Measurements from ENCODE around the gene MGME1. TPM values are rescaled to one million over a fixed set of nuclear protein-coding genes. Genes with fewer than 3 reads are reported as not detected.

Gene MGME1
- total and polyA plus RNA-seq, 5 donors from 2014 or later = 10.6 to 19.2 (median 15.2) TPM

- H3K9me3 ChIP-seq (ENCODE audit: control insufficient read depth in 2 of 2, low read length in 2 of 2) = no peaks in the 10 kb centered on the region
- Mint-ChIP-seq H3K36me3 (no peaks in the 10 kb centered on the region), H3K4me3 (no peak overlapping the region), H3K27me3 (no peaks in the 10 kb centered on the region), H3K4me1 (no peaks in the 10 kb centered on the region), H3K9me3 (no peaks in the 10 kb centered on the region), H3K27ac (no peak overlapping the region)
- H3K27ac ChIP-seq (ENCODE audit: insufficient read depth, low read length, poor library complexity, severe bottlenecking) = no peak overlapping the region
- DNase-seq (no peak), ATAC-seq (ENCODE audit: low read depth in 2 of 2) (no peak)
- no peak overlapping the region for H3K4me3 ChIP-seq (ENCODE audit: low read depth, low read length)
- no peaks in the 10 kb centered on the region for H3K36me3 ChIP-seq (ENCODE audit: control insufficient read depth, insufficient read depth, low read length)
- H3K4me1 ChIP-seq (ENCODE audit: control insufficient read depth, insufficient read depth, low read length, poor library complexity, severe bottlenecking) = no peaks in the 10 kb centered on the region
- no peaks in the 10 kb centered on the region for H3K27me3 ChIP-seq (ENCODE audit: control insufficient read depth, insufficient read depth, low read length)
These were observed 43.3 kb downstream of the MGME1 start for GRCh38 chr20:18011951-18012645.

- Mint-ChIP-seq H3K4me1 (no peaks in the 10 kb centered on the region), H3K4me3 (no peak overlapping the region), H3K27me3 (no peaks in the 10 kb centered on the region), H3K36me3 (no peaks in the 10 kb centered on the region), H3K27ac (no peak overlapping the region), H3K9me3 (peaks cover 0 to 2% (median 0%) of the 10 kb centered on the region in 7 donors)
- H3K4me3 ChIP-seq (ENCODE audit: low read depth, low read length) = no peak overlapping the region
- ATAC-seq (ENCODE audit: low read depth in 2 of 2) = no peak
- no peaks in the 10 kb centered on the region for H3K27me3 ChIP-seq (ENCODE audit: control insufficient read depth, insufficient read depth, low read length)
- H3K27ac ChIP-seq (ENCODE audit: insufficient read depth, low read length, poor library complexity, severe bottlenecking) = no peak overlapping the region
- H3K36me3 ChIP-seq (ENCODE audit: control insufficient read depth, insufficient read depth, low read length) = no peaks in the 10 kb centered on the region
- H3K4me1 ChIP-seq (ENCODE audit: control insufficient read depth, insufficient read depth, low read length, poor library complexity, severe bottlenecking) = no peaks in the 10 kb centered on the region
- H3K9me3 ChIP-seq (ENCODE audit: control insufficient read depth in 2 of 2, low read length in 2 of 2) = no peaks in the 10 kb centered on the region
- no peak for DNase-seq
These were observed 44.1 kb downstream of the MGME1 start for GRCh38 chr20:18012901-18013300.

DNA sequence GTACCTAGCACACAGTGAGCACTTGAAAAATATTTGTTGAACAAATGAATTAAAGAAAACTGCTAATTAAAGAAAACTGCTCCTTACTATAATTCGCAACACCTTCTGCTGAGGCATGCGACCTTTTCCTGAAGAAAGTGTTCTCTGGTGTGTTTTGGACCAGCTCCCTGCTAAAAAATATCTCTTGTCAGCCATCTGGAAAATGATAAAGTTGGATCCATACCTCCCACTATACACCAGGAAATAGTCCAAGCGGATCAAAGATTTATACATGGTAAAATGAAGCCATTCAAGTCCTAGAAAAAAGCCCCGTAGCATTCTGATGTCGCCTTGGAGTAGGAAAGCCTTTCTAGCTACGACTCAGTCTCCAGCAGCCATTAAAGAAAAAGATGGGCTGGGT lies 45.6 kb downstream of the MGME1 start:
- Histone ChIP-seq H3K36me3 (ENCODE audit: control insufficient read depth, insufficient read depth, low read length) (no peaks in the 10 kb centered on the region), H3K9me3 (ENCODE audit: control insufficient read depth in 2 of 2, low read length in 2 of 2) (no peaks in the 10 kb centered on the region), H3K27ac (ENCODE audit: insufficient read depth, low read length, poor library complexity, severe bottlenecking) (no peak overlapping the region), H3K4me1 (ENCODE audit: control insufficient read depth, insufficient read depth, low read length, poor library complexity, severe bottlenecking) (no peaks in the 10 kb centered on the region), H3K27me3 (ENCODE audit: control insufficient read depth, insufficient read depth, low read length) (no peaks in the 10 kb centered on the region), H3K4me3 (ENCODE audit: low read depth, low read length) (no peak overlapping the region)
- Mint-ChIP-seq H3K4me1 (no peaks in the 10 kb centered on the region), H3K27ac (no peak overlapping the region), H3K4me3 (no peak overlapping the region), H3K36me3 (no peaks in the 10 kb centered on the region), H3K27me3 (peaks cover 4% of the 10 kb centered on the region), H3K9me3 (peaks cover 0 to 2% (median 0%) of the 10 kb centered on the region in 7 donors)
- no peak for DNase-seq
- ATAC-seq (ENCODE audit: low read depth in 2 of 2) = no peak

DNA sequence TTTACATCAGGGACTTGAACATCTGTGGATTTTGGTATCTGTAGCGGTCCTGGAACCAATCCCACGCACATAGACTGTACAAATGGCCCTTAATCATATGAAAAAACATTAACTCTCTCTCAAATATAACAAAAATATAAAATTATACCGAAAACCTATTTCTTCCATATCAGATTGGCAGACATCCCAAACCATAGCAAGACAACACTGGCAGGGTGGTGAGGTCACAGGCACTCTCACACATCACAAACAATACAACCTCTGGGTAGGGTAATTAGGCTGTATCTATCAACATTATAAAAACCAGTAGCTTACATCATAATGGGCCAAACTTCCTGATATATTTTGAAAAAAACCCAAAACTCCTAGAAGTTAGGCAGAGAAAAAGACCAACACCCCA lies 48.0 kb downstream of the MGME1 start:
- H3K27me3 ChIP-seq (ENCODE audit: control insufficient read depth, insufficient read depth, low read length) = no peaks in the 10 kb centered on the region
- no peaks in the 10 kb centered on the region for H3K4me1 ChIP-seq (ENCODE audit: control insufficient read depth, insufficient read depth, low read length, poor library complexity, severe bottlenecking)
- H3K9me3 ChIP-seq (ENCODE audit: control insufficient read depth in 2 of 2, low read length in 2 of 2) = no peaks in the 10 kb centered on the region
- H3K36me3 ChIP-seq (ENCODE audit: control insufficient read depth, insufficient read depth, low read length) = no peaks in the 10 kb centered on the region
- H3K4me3 ChIP-seq (ENCODE audit: low read depth, low read length) = no peak overlapping the region
- Mint-ChIP-seq H3K36me3 (no peaks in the 10 kb centered on the region), H3K9me3 (peaks cover 0 to 2% (median 0%) of the 10 kb centered on the region in 7 donors), H3K4me1 (no peaks in the 10 kb centered on the region), H3K27ac (no peak overlapping the region), H3K27me3 (peaks cover 4% of the 10 kb centered on the region), H3K4me3 (no peak overlapping the region)
- no peak for DNase-seq
- no peak for ATAC-seq (ENCODE audit: low read depth in 2 of 2)
- H3K27ac ChIP-seq (ENCODE audit: insufficient read depth, low read length, poor library complexity, severe bottlenecking) = no peak overlapping the region

- peaks cover 4% of the 10 kb centered on the region for H3K27me3 Mint-ChIP-seq
- H3K27ac Mint-ChIP-seq = no peak overlapping the region
- Histone ChIP-seq H3K9me3 (ENCODE audit: control insufficient read depth in 2 of 2, low read length in 2 of 2) (no peaks in the 10 kb centered on the region), H3K4me3 (ENCODE audit: low read depth, low read length) (no peak overlapping the region), H3K27ac (ENCODE audit: insufficient read depth, low read length, poor library complexity, severe bottlenecking) (no peak overlapping the region), H3K4me1 (ENCODE audit: control insufficient read depth, insufficient read depth, low read length, poor library complexity, severe bottlenecking) (no peaks in the 10 kb centered on the region), H3K27me3 (ENCODE audit: control insufficient read depth, insufficient read depth, low read length) (no peaks in the 10 kb centered on the region), H3K36me3 (ENCODE audit: control insufficient read depth, insufficient read depth, low read length) (no peaks in the 10 kb centered on the region)
- DNase-seq = no peak
- peaks cover 0 to 2% (median 0%) of the 10 kb centered on the region in 7 donors for H3K9me3 Mint-ChIP-seq
- no peak overlapping the region for H3K4me3 Mint-ChIP-seq
- H3K4me1 Mint-ChIP-seq = no peaks in the 10 kb centered on the region
- no peak for ATAC-seq (ENCODE audit: low read depth in 2 of 2)
- no peaks in the 10 kb centered on the region for H3K36me3 Mint-ChIP-seq
These were observed 49.3 kb downstream of the MGME1 start for GRCh38 chr20:18018100-18018499.

DNA sequence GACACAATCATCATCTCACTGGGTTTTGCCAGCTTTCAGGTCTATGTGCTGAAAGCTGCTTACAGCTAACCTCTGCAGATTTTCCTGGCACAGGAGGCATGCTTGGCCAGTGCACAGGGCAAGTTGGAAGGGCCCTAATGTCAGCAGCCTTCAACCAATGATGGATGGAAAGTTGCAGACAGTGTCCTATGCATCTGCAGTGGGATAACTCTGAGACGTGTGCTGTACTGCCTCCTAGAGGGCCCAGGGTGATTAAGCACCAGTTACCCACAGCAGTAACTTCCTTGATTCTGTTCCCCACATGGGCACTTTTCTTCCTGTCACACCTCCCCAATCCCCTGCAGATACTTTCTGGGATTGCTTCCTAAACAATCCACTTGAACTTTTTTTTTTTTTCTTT lies 50.2 kb downstream of the MGME1 start:
- H3K4me1 Mint-ChIP-seq = no peaks in the 10 kb centered on the region
- H3K27me3 Mint-ChIP-seq = peaks cover 4% of the 10 kb centered on the region
- Histone ChIP-seq H3K4me3 (ENCODE audit: low read depth, low read length) (no peak overlapping the region), H3K27me3 (ENCODE audit: control insufficient read depth, insufficient read depth, low read length) (no peaks in the 10 kb centered on the region), H3K27ac (ENCODE audit: insufficient read depth, low read length, poor library complexity, severe bottlenecking) (no peak overlapping the region), H3K9me3 (ENCODE audit: control insufficient read depth in 2 of 2, low read length in 2 of 2) (no peaks in the 10 kb centered on the region), H3K36me3 (ENCODE audit: control insufficient read depth, insufficient read depth, low read length) (no peaks in the 10 kb centered on the region), H3K4me1 (ENCODE audit: control insufficient read depth, insufficient read depth, low read length, poor library complexity, severe bottlenecking) (no peaks in the 10 kb centered on the region)
- no peaks in the 10 kb centered on the region for H3K36me3 Mint-ChIP-seq
- no peak overlapping the region for H3K27ac Mint-ChIP-seq
- H3K9me3 Mint-ChIP-seq = peaks cover 0 to 3% (median 0%) of the 10 kb centered on the region in 7 donors
- peak in 1 of 3 donors; percentile 37 for DNase-seq
- H3K4me3 Mint-ChIP-seq = no peak overlapping the region
- ATAC-seq (ENCODE audit: low read depth in 2 of 2) = peak in 1 of 2 donors; percentile 41

- no peaks in the 10 kb centered on the region for H3K36me3 ChIP-seq (ENCODE audit: control insufficient read depth, insufficient read depth, low read length)
- H3K27me3 ChIP-seq (ENCODE audit: control insufficient read depth, insufficient read depth, low read length) = no peaks in the 10 kb centered on the region
- Mint-ChIP-seq H3K27me3 (peaks cover 4% of the 10 kb centered on the region), H3K36me3 (no peaks in the 10 kb centered on the region), H3K4me3 (no peak overlapping the region), H3K27ac (no peak overlapping the region), H3K9me3 (peaks cover 0 to 3% (median 0%) of the 10 kb centered on the region in 7 donors), H3K4me1 (no peaks in the 10 kb centered on the region)
- H3K9me3 ChIP-seq (ENCODE audit: control insufficient read depth in 2 of 2, low read length in 2 of 2) = no peaks in the 10 kb centered on the region
- ATAC-seq (ENCODE audit: low read depth in 2 of 2) = no peak
- DNase-seq = no peak
- H3K4me3 ChIP-seq (ENCODE audit: low read depth, low read length) = no peak overlapping the region
- no peaks in the 10 kb centered on the region for H3K4me1 ChIP-seq (ENCODE audit: control insufficient read depth, insufficient read depth, low read length, poor library complexity, severe bottlenecking)
- H3K27ac ChIP-seq (ENCODE audit: insufficient read depth, low read length, poor library complexity, severe bottlenecking) = no peak overlapping the region
These were observed 52.1 kb downstream of the MGME1 start for GRCh38 chr20:18020931-18021330.

DNA sequence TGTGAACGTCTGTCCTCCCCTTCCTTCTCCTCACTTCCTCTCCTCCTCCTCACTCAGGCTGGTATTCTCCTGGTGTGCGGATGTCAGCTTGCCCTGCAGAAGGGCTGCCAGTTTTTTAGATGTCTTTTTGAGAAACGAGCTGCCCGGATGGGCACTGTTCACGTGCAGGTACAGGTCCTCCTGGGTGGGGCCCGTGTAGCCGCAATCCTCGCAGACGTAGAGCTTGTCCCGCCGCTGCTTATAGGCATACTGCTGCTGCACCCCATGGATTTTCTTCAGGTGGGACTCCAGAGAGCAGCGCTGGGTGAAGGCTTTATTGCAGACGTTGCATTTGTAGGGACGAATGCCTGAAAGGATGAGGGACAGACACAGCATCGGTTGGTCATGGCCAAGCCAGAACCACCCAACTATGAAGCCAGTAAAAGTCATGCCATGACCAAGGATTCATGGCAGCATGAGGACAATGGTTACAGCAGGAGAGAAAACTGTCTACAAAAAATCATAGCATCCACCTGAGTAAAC lies 55.8 kb downstream of the MGME1 start:
- Histone ChIP-seq H3K4me1 (ENCODE audit: control insufficient read depth, insufficient read depth, low read length, poor library complexity, severe bottlenecking) (no peaks in the 10 kb centered on the region), H3K27me3 (ENCODE audit: control insufficient read depth, insufficient read depth, low read length) (no peaks in the 10 kb centered on the region), H3K9me3 (ENCODE audit: control insufficient read depth in 2 of 2, low read length in 2 of 2) (no peaks in the 10 kb centered on the region), H3K36me3 (ENCODE audit: control insufficient read depth, insufficient read depth, low read length) (no peaks in the 10 kb centered on the region), H3K4me3 (ENCODE audit: low read depth, low read length) (no peak overlapping the region), H3K27ac (ENCODE audit: insufficient read depth, low read length, poor library complexity, severe bottlenecking) (no peak overlapping the region)
- Mint-ChIP-seq H3K4me3 (no peak overlapping the region), H3K9me3 (peaks cover 0 to 3% (median 0%) of the 10 kb centered on the region in 7 donors), H3K36me3 (no peaks in the 10 kb centered on the region), H3K4me1 (no peaks in the 10 kb centered on the region), H3K27me3 (no peaks in the 10 kb centered on the region), H3K27ac (no peak overlapping the region)
- no peak for ATAC-seq (ENCODE audit: low read depth in 2 of 2)
- DNase-seq = no peak

All from CD4-positive, CD25-positive, alpha-beta regulatory T cell (primary cell).